NCI-H187 treated with DMSO at 0.1 percent for 48 hours (cell line): Measurements from ENCODE around the gene CRISPLD2.

Experiments used
- DNase-seq: peaks from one replicate; lab custom pipeline; 2025; lab: John Stamatoyannopoulos, UW

Gene CRISPLD2

GRCh38 chr16:84800158-84800978 is 19.4 kb upstream of the CRISPLD2 start:
- DNase-seq: no peak

GRCh38 chr16:84803146-84803545 is 16.6 kb upstream of the CRISPLD2 start:
- no peak for DNase-seq

GRCh38 chr16:84804326-84804725 is 15.5 kb upstream of the CRISPLD2 start:
- DNase-seq: no peak

GRCh38 chr16:84806256-84806889 is 13.4 kb upstream of the CRISPLD2 start:
- no peak for DNase-seq

- DNase-seq: no peak
These were observed 12.9 kb upstream of the CRISPLD2 start for GRCh38 chr16:84806890-84807258.

GRCh38 chr16:84807776-84808175 is 12.0 kb upstream of the CRISPLD2 start:
- no peak for DNase-seq

- no peak for DNase-seq
These were observed 11.0 kb upstream of the CRISPLD2 start for GRCh38 chr16:84808826-84809225.

- DNase-seq: no peak
These were observed 9.1 kb upstream of the CRISPLD2 start for GRCh38 chr16:84810518-84811273.

GRCh38 chr16:84811529-84811928 is 8.3 kb upstream of the CRISPLD2 start:
- DNase-seq: no peak

- DNase-seq: no peak
These were observed 6.4 kb upstream of the CRISPLD2 start for GRCh38 chr16:84813141-84813934.

GRCh38 chr16:84815462-84815861 is 4.3 kb upstream of the CRISPLD2 start:
- DNase-seq: no peak

- no peak for DNase-seq
These were observed 3.8 kb upstream of the CRISPLD2 start for GRCh38 chr16:84816023-84816422.

GRCh38 chr16:84816485-84816884 is 3.3 kb upstream of the CRISPLD2 start:
- no peak for DNase-seq

GRCh38 chr16:84817206-84817605 is 2.6 kb upstream of the CRISPLD2 start:
- no peak for DNase-seq

- no peak for DNase-seq
These were observed 2.2 kb upstream of the CRISPLD2 start for GRCh38 chr16:84817613-84818012.

- DNase-seq: no peak
These were observed 1.7 kb upstream of the CRISPLD2 start for GRCh38 chr16:84818133-84818532.

GRCh38 chr16:84818989-84819643 is 669 bp upstream of the CRISPLD2 start:
- no peak for DNase-seq

- no peak for DNase-seq
These were observed 510 bp downstream of the CRISPLD2 start for GRCh38 chr16:84820305-84820684.

- no peak for DNase-seq
These were observed 986 bp downstream of the CRISPLD2 start for GRCh38 chr16:84820771-84821170.

GRCh38 chr16:84821179-84821578 is 1.4 kb downstream of the CRISPLD2 start:
- DNase-seq: no peak
